ENCODE measurements around the gene HSF5. TPM values are rescaled to one million over a fixed set of nuclear protein-coding genes. Genes with fewer than 3 reads are reported as not detected.
"Not testable (repeated sequence)": the region's sequence is repeated elsewhere in the genome, so short reads cannot be mapped to it uniquely, and the experiment has no call there.

HSF5 gene
- total RNA-seq, 1 donor from 2014 or later: under 0.01 TPM

DNA sequence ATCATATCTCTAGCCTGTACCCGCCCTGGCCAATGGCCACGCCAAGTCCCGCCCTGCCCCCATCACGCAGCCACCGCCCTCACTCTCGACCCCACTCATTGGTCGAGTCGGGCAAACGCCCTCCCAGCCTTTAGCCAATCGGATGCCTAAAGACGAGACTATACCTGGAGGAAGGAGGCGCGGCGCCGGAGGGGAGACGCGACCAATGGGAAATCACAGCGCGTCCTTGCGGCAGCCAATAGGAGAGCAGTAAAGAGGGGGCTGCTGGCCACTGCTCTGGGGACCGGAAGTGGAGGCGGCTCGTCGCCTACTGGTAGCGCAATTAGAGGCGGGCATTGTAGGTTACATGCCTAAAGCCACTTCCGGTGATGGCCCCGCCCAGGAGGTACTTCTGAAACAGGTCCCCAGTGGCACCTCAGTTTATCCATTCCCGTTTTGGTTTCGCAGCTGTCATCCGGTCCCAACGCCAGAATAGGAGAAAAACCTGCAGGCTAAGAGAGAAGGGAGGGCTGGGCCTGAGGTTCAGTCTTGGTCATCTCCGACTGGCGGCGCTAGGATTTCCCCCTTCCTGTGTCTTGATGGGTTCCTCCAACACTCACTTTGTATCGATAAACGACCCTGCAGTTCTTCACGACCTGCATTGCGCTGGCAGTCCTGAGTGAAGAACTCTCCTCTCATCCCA, 29.9 kb upstream of the HSF5 start:
- DNase-seq (ENCODE audit: low spot score in 2 of 2): peak; percentile 94 to 95
- peak; percentile 96 for FAIRE-seq

DNA sequence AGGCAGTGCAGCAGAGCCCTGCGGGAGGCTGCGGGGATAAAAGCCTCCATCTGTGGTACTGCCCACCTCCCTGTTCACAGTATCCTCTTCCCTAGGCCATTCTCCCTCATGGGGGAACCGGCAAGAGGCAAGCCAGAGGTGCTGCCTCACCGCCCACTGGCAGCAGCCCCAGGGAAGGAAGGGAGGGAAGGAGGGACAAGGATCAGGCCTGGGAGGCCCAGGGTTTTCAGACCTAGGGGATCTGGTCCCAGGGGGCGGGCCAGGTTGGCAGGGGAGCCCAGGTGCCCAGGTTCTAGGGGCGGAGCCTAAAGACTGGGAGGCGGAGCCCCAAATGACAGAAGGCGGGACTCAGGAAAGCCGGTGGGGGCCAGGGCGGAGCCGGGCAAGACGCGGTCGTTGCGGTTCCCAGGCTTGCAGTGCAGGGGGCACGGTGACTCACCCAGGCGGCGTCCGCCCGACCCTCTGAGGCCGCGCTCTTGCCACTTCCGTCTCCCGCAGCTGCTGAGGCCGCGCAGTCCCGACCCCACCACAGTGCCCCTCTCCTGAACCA, 29.2 kb upstream of the HSF5 start:
- FAIRE-seq (no peak), DNase-seq (ENCODE audit: low spot score in 2 of 2) (no peak)

DNA sequence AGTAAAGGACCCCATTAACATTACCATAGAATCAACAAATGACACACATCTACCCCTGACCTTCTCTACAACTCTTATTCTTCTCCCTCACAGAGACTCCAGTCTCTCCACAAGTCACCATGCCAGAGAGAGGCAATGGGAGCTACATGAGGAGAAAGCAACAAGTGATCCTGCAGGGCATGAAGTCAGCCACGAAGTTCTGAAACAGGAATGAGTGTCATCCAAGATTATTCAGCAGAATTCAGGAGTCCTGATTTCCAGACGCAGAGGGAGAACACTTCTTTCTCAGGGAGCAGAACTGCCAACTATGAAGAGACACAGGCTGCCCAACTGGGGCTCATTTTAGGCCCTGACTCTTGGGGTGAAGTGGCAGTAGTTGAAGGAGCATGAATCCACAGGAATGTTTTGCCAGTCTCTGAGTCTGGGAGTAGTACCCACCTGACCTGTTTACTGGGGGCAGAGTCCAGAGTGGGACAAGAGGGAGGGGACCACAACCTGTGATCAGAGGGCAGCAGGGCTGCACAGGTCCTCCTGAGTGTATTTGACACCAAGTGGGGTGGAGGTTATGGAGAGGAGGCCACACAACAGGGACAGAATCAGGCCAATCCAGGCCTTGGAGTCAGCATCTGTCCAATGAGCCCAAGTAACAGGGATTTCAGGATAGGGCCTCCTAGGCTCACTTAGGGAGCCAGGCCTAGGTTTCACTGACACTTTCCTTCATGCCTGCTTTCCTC, 28.6 kb upstream of the HSF5 start:
- FAIRE-seq: no peak

DNA sequence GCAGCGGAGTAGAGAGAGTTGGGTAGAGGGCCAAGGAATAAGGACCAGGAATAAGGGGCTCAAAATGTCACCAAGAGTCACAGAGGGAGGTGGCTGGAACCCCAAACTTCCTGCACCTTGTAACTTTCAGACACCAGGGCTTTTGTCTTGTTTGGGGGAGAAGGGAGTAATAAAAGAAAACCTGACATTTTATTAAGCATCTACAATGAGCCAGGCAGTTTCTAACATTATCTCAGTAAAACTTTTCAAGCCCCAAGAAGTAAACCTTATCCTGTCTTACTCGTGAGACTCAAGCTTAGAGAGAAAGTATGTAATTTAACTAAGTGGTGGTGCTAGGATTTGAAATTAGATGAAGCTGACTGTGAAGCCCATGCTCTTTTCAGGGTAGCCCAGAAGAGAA, 27.1 kb upstream of the HSF5 start:
- FAIRE-seq: no peak

More for the DNA sequence above, 28.6 kb upstream of the HSF5 start:
- no peak for DNase-seq (ENCODE audit: low spot score in 2 of 2)

DNA sequence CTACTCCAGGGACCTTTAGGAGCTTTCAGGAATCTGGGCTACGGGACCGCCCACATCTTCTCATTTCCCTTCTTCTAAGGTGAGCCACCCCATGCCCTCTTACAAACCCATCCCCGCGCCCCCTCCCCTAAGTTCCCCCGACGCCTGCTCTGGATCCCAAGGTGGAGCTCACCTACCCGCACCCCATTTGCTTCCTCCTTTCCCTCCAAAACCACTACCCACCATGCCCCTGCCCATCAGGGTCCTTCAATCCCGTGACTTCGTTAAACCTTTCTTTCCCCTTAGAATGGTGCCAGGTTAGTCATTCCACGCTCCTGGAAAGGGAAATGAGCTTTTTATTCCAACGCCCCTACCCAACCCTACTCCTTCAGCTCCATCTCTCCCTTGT, 26.6 kb upstream of the HSF5 start:
- DNase-seq (ENCODE audit: low spot score in 2 of 2) (no peak), FAIRE-seq (no peak)

More for the DNA sequence above, 27.1 kb upstream of the HSF5 start:
- no peak for DNase-seq (ENCODE audit: low spot score in 2 of 2)

DNA sequence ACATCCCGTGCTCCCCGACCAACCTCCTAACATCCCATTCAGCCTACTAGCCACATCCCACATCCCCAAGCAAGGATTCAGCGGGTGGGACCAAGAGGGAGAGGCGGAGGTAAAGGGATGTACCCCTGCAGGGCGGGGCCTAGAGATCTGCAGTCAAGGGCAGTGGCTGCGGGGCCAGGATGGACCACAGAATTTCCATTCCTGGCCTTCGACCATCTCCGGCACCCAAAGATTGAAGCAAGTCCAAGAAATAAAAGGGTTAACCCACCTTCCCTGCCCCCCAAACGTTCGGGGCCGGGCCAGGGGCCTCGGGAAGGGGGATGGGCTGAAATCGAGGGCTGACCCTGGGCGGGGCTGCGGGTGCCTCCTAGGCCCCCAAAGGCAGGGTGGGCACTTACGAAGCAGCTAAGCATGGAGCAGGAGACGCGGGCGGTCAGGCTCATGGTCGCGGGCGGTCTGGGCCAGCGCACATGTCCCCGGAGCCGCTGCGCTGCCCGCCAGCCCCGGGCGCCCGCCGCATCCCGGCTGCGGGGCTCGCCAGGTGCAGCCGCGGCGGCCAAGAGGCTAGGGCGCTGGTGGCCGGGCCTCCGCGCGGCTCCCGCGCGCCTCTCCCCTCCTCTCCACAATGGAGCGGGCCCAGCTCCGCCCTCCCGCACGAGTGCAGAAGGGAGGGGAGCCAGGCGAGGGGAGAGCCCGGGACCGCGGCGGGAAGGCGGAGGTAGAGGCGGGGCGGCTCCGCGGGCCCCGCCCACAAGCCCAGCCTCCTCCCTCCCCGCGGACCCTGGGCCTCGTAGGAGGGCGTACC, 26.0 kb upstream of the HSF5 start, which contains the start of gene MTMR4:
TSS of gene MTMR4 (minus strand) at position 674 of the 805 bp plus-strand sequence. CDS start at position 443, 231 bp downstream.
- no peak for FAIRE-seq
- peak; percentile 89 to 93 for DNase-seq (ENCODE audit: low spot score in 2 of 2)

DNA sequence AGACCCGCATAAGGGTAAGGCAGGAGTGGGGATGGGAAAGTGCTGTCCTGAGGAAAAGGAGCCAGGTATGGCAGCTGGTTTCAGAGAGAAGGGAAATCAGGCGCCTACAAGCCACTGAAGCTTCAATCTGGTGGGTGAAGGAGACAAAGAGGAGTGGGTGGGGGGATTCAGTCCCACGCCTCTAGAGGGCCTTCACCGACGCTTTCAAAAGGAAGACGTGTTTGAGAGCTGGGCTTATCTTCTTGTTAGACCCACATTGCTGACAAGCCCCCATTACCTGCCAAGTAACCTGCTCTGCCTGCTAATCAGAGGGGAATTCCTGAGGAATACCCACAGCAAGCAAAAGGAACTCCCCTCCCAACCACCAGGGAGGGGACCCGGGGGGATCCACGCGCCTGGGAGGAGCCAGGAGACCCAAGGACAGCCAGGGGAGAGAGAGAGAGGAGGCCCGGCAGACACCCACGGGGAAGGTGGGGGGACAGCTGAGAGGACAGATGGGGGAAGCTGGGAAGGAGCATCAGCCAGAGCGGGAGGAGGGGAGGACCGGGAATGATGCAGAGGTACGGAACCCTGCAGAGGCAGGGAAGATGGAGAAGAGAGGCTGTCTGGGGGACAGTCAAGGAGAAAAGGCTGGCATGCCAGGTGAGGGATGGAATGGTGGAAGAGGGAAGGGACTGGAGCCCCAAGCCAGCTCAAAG, 25.2 kb upstream of the HSF5 start:
- DNase-seq (ENCODE audit: low spot score in 2 of 2): peak in 1 of 2 donors; percentile 54
- FAIRE-seq: no peak

DNA sequence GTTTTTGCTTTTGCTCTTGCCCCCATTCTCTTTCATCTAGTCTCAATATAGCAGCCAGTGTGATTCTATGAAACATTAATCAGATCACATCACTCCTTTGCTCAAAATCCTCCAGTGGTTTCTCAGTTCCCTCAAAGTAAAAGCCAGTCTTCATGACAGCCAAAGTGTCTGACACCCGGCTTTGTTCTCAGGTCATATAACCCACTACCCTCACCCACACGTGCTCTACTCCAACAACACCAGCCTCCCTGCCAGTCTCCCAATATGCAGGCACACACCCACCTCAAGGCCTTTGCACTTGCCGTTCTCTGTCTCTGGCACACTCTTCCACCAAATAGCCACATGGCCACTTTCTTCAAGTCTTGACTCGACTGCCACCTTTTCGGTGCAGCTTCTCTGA, 21.9 kb upstream of the HSF5 start:
- FAIRE-seq (no peak), DNase-seq (ENCODE audit: low spot score in 2 of 2) (no peak)

DNA sequence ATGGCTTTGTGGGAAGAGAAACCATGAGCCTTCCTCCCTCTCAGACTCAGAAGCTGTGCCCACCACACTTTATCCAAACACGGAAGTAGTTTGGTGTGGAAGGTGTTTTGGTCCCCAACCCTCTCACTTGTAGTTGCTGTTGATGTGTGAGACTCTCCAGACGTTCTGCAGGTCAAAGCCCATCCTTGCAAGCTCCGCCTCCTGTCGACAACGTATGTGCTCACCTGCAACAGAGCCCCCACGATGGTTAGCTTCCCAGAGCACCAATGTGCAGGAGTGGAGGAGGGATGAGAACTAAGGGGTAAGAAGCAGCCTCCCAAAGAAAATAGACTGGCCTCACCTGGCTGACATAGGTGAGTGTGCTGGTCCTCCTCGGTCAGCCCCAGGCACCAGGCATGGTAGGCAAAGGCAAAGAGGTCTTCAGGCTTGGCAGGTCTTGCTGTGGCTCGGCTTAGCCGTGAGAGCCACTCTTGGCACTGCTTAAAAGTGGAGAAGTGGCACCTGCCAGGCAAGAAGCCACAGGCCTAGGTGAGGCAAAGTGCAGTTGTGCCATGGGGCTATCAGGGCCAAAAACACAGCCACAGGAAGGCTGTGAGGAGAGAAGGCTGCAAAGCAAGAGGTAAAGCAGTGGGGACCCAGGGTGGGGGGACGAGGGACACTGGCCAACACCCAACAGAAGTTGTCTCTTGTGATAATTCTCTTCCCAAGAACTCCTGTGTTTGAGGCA, 20.3 kb upstream of the HSF5 start:
- no peak for FAIRE-seq
- DNase-seq (ENCODE audit: low spot score in 2 of 2): no peak

DNA sequence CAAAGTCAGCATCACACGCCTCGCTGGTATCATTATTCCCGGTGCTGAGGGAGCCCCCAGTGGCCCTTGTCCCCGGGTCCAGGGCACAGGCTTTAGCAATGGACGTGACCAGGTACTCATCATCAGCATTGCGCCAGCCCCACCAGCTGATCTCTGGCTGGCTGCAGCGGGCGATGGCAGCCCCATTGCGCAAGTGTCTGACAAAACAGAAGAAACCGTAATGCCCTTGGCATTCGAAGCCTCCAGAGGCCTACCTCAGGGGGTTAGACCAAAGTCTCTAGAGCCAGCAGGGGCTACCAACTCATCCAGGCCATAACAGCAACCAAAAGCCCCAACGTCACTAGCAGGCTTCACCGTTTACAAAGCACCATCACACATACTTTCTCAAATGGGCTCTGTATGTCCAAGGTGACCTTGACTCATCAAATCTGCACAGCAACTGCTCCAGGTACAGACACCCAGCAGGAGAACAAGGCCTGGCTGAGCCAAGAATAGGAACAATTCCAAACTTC, 19.0 kb upstream of the HSF5 start:
- no peak for FAIRE-seq
- no peak for DNase-seq (ENCODE audit: low spot score in 2 of 2)

DNA sequence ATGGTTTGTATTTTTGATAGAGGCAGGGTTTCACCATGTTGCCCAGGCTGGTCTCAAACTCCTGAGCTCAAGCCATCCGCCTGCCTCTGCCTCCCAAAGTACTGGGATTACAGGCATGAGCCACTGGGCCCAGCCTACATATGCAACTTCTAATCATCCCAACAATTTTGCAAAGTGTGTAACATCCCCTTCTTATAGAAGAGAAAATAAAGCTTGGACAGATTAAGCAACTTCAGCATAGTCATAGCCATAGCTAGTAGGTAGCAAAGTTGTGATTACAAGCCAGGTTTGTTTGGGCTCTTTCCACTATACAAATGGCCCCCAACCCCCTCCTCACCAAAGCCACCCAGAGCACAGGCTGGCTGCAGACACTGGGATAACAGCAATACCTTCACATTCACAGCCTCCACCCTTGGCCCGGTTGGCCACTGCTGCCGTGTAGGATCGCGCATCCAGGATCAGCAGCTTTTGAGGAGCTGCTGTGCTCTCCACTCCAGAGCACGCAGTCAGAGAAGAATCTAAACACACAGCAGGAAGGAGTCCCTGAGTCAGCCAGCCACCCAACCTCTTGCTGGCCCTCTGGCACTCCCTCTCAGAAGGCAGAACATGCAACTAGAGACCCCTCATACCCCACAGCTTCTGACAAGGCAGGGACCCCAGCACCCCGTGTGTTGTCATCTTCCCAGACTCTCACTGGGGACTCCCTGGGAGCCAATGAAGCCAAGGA, 18.3 kb upstream of the HSF5 start:
- no peak for DNase-seq (ENCODE audit: low spot score in 2 of 2)
- FAIRE-seq: no peak

DNA sequence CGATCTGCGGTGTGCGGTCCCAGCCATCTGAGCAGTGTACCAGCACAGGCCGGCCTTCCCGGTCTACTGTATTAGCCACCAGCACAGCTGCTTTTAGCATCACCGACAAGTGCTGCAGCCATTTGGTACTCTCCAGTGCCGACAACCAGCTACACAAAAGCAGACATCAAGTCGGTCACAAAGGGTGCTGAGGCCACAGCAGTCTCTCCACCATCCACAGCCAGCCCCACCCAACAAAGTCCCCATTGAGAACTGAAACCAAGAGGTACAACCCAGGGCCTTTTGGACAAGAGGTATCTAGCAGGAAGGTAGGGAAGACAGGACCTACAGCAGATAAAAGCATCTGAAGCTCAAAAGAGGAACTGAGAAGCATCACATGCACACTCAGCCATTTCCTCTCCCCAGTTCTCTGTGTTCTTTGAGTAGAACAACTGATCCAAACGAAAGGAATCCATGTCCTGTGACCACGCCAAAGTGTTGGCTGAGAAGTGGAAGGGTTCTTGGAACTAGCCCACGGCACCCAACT, 16.7 kb upstream of the HSF5 start:
- FAIRE-seq (no peak), DNase-seq (ENCODE audit: low spot score in 2 of 2) (no peak)

DNA sequence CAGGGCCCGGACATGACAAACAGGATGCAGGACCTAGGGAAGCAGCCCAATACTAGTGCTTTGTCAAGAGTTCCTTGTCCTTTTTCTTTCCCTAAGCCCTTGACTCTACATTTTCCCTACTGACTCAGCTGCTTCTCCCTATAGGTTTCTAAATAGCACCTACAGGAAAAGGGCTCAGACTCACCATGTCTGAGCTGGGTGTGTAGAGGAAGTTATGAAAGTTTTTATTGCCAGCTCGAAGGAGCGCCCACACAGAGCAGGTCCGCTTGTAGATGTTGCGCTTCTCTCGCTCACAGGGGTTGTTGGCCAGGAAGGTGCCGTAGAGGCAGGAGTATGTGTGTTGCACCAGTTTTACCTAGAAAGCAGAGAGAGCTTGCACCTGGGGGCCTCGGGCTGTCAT, 15.7 kb upstream of the HSF5 start:
- DNase-seq (ENCODE audit: low spot score in 2 of 2): no peak
- FAIRE-seq: no peak

DNA sequence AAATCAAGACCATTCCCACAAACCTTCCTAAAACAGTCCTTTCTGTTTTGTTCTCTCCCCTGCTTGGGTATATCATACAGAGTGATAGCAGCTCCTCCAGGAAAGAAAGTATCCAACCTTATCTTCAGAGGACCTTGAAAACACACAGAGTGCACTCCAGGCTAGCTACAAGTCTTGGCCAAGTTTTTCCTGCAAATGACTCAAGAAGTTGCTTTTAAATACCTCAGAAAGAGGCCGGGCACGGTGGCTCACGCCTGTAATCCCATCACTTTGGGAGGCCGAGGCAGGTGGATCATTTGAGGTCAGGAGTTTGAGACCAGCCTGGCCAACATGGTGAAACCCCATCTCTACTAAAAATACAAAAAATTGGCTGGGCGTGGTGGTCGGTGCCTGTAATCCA, 14.9 kb upstream of the HSF5 start:
- FAIRE-seq: not testable (repeated sequence)

DNA sequence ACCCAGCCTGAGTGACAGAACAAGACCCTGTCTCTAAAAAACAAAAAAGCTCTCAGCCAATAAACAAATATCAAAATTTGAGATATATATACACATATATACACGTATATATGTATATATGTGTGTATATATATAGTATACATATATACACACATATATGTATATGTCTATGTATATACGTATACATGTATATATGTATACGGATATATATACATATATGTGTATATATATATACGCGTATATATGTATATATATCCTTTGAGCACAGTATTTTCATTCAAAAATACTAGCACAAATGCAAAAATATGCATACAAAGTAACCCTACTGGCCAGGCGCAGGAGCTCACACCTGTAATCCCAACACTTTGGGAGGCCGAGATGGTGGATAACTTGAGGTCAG, 13.2 kb upstream of the HSF5 start:
- DNase-seq (ENCODE audit: low spot score in 2 of 2) (no peak), FAIRE-seq (no peak)

More for the DNA sequence above, 14.9 kb upstream of the HSF5 start:
- not testable (repeated sequence) for DNase-seq (ENCODE audit: low spot score in 2 of 2)

DNA sequence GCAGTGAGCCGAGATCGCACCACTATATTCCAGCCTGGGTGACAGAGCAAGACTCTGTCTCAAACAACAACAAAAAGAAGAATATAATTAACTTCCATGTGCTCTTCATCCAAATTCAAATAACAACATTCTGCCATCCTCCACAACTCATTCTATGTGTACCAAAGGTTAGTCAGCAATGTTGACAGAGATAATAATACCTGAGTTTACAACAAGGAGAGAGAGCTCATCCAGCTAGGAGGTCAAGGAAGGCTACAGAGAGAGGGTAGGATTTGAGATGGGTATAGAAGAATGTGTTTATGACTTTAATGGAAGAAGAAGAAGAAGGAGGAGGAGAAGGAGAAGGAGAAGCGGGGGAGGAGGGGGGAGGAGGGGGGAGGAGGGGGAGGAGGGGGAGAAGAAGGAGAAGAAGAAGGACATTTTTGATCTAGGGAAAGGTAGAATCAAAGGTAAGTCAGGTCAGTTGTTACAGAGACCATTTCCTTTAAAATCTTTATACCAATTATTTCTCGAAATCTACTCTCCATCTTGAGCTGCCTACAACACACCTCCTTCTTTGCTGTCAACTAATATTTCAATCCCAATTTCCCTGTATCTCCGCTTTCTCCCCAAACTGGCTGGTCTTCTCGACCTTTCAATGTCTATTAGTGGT, 10.1 kb upstream of the HSF5 start:
- FAIRE-seq (no peak), DNase-seq (ENCODE audit: low spot score in 2 of 2) (no peak)

DNA sequence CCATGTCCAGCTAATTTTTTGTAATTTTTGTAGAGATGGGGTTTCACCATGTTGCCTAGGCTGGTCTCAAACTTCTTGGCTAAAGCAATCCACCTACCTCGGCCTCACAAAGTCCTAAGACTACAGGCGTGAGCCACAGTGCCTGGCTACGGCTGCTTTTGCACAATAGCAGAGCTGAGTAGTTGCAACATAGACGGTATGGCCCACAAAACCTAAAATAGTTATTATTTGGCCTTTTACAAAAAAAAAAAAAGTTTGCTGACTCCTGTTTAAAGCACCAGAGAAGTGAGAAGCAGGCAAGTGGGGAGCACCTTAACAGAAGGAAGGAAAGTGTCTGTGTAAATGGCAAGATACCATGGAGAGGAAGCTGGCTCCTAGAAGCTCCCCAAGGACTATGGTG, 5.3 kb upstream of the HSF5 start:
- FAIRE-seq: no peak
- DNase-seq (ENCODE audit: low spot score in 2 of 2): no peak

All from frontal cortex (tissue), 4 donors.